ENCODE results near the gene UQCC2. TPM values are rescaled to one million over a fixed set of nuclear protein-coding genes. Genes with fewer than 3 reads are reported as not detected.

The UQCC2 gene
- 45.2 TPM for polyA plus RNA-seq

DNA sequence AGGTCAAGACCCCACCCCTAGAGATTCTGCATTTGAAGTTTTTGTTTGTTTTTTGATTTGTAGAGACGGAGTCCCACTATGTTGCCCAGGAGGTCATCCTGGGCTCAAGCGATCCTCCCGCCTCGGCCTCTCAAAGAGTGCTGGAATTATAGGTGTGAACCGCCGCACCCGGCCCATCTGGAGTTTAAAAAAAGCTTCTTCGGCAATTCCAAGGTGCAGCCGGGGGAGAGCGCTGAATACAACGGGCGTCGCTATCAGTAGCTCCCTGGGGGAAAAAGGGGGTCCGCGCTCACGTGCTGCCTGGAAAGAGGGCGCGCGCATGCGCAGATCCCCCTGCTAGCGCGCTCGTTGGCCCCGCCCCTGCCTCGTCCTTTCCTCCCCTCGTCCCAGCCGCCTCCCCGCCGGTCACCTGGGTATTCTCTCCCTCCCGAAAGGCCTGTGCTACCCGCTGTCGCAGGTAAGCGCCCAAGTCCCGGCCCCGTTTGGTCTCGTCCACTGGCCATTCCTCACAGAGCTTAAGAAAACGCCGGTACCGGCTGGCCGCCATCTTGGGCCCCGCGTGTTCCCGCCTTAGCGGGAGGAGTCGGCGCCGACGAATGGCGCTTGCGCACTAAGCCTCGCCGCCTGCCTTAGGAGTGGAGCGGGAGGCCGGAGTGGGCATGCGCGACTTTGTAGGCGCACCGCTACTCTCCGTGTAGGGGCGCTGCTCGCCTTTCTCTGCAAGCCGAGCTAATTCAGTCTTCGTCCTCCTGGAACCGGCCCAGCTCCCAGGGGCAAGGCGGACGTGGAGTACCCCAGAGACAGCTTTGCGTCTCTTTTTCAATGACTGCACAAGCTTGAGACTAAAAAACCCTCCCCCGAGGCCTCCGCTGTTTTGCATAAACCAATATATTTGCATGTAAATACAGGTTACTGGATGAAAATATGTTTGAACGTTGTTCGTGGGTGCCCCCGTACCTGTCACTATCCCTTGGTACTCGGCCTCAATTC lies at the start of gene UQCC2:
Gene UQCC2 (minus strand): TSS at position 561 of the 990 bp plus-strand sequence. CDS start 14 bp downstream, at position 547.
- H3K9me3 Mint-ChIP-seq: no peaks in the 10 kb centered on the region
- H3K4me3 Mint-ChIP-seq: peak within 1 kb of the TSS; percentile 96 to 100 (median 100)
- peak within 1 kb of the TSS; percentile 98 to 99 (median 99) for H3K27ac Mint-ChIP-seq
- peaks cover 5% of the 10 kb centered on the region for H3K36me3 Mint-ChIP-seq
- no peaks in the 10 kb centered on the region for H3K27me3 Mint-ChIP-seq
- H3K4me1 Mint-ChIP-seq: peaks cover 21 to 27% (median 26%) of the 10 kb centered on the region in 3 donors

DNA sequence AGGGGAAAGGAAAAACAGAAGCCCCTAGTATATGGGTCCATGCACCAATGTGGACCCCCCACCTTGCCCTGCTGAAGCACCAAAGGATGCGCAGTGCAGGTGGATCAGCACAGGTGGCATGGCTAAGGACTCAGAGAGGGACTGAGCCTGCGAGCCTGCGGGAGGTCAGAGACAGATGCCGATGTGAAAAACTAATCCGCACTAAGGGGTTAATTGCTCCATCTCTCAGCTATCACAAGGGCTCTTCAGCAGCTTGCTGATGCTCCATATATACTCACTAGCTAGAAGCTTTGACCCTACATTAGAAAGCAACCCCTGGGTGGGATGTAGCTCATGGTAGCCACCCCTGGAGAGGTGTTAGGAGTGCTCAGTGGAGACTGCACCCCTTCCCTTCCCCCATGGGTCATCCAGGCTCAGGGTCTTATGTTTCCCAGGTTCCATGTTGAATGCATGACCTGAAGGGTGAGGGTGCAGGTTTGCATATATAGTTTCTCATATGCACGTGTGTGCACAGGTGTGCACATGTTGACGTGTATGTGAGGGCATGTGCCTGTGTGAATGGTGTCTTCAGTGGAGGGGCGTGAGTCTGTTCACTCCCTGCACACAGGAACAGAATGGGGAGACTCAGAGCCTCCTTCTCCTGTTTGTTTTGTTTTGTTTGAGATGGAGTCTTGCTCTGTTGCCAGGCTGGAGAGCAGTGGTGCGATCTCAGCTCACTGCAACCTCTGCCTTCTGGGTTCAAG lies 48.6 kb upstream of the UQCC2 start:
- Mint-ChIP-seq H3K36me3 (no peaks in the 10 kb centered on the region), H3K27ac (no peak overlapping the region), H3K4me3 (no peak overlapping the region)

DNA sequence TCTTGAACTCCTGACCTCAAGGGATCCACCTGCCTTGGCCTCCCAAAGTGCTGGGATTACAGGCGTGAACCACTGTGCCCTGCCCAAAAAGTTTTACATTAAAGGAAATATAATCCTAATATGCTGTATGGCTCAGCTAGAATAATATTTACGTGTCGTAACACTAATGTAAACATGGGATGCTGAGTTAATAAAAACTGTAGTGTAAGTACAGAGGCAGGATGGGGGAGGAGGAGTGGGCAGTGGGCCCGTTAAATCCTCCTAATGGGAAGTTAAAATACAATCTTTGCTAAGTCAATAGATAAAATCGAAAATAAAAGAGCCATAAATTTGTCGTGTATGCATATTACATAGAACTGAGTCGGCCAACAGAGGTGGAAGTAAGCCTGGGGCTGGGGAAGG lies 47.3 kb upstream of the UQCC2 start:
- Mint-ChIP-seq H3K9me3 (no peaks in the 10 kb centered on the region), H3K27ac (no peak overlapping the region), H3K4me1 (peaks cover 0 to 8% (median 6%) of the 10 kb centered on the region in 3 donors), H3K27me3 (peaks cover 11% of the 10 kb centered on the region), H3K4me3 (peak overlapping the region in 1 of 4 donors; percentile 51), H3K36me3 (no peaks in the 10 kb centered on the region)

More for the DNA sequence above, 48.6 kb upstream of the UQCC2 start:
- peaks cover 0 to 7% (median 6%) of the 10 kb centered on the region in 3 donors for H3K4me1 Mint-ChIP-seq
- H3K9me3 Mint-ChIP-seq: no peaks in the 10 kb centered on the region
- peaks cover 11% of the 10 kb centered on the region for H3K27me3 Mint-ChIP-seq

DNA sequence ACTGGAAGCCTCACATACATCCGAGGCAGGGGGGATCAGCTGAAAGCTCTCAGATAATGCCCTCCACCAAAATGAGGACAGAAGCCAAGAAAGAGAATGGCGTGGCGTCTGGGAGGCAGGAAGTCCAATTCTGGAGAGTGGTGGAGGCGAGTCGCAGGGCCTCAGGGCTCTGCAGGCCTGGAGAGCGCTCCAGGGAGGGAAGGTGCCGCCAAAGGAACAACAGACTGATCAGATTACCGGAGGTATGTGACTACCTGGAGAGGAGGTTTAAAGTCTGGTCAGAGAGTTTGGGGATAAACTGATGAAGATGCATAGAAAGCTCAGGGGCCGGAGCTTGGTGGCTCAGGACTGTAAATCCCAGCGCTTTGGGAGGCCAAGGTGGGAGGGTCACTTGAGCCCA lies 46.4 kb upstream of the UQCC2 start:
- Mint-ChIP-seq H3K36me3 (no peaks in the 10 kb centered on the region), H3K27ac (no peak overlapping the region), H3K27me3 (peaks cover 12% of the 10 kb centered on the region), H3K4me1 (peaks cover 0 to 8% (median 6%) of the 10 kb centered on the region in 3 donors), H3K9me3 (no peaks in the 10 kb centered on the region), H3K4me3 (no peak overlapping the region)

DNA sequence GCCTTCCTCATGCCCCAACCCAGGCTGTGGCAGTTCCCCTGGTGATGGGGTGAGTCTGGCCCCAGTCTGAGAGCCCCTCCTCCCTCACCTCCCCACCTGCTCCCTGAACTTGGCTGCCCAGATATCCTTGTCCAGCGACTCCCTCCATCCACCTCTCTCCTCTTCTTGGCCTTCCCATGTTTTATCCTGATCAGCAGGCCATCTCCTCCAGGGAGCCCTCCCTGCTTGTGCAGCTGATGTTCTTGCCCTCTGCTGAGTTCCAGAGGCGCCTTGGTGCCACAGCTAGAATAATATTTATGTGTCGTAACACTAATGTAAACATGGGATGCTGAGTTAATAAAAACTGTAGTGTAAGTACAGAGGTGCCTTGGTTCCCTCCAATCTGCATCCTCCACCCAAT lies 45.6 kb upstream of the UQCC2 start:
- no peak overlapping the region for H3K27ac Mint-ChIP-seq
- no peaks in the 10 kb centered on the region for H3K9me3 Mint-ChIP-seq
- H3K4me1 Mint-ChIP-seq: peaks cover 0 to 8% (median 5%) of the 10 kb centered on the region in 3 donors
- no peaks in the 10 kb centered on the region for H3K36me3 Mint-ChIP-seq
- H3K27me3 Mint-ChIP-seq: peaks cover 12% of the 10 kb centered on the region
- H3K4me3 Mint-ChIP-seq: no peak overlapping the region

GRCh38 chr6:33756211-33756954 lies 44.9 kb upstream of the UQCC2 start:
- peaks cover 12% of the 10 kb centered on the region for H3K27me3 Mint-ChIP-seq
- H3K36me3 Mint-ChIP-seq: no peaks in the 10 kb centered on the region
- peaks cover 0 to 8% (median 5%) of the 10 kb centered on the region in 3 donors for H3K4me1 Mint-ChIP-seq
- H3K9me3 Mint-ChIP-seq: no peaks in the 10 kb centered on the region
- H3K4me3 Mint-ChIP-seq: peak overlapping the region in 1 of 4 donors; percentile 52
- peak overlapping the region in 1 of 3 donors; percentile 50 for H3K27ac Mint-ChIP-seq

GRCh38 chr6:33755070-33755869 lies 43.8 kb upstream of the UQCC2 start:
- Mint-ChIP-seq H3K4me1 (peaks cover 0 to 8% (median 5%) of the 10 kb centered on the region in 3 donors), H3K27ac (no peak overlapping the region), H3K4me3 (peak overlapping the region in 1 of 4 donors; percentile 37), H3K9me3 (no peaks in the 10 kb centered on the region), H3K36me3 (no peaks in the 10 kb centered on the region), H3K27me3 (peaks cover 6% of the 10 kb centered on the region)

- Mint-ChIP-seq H3K36me3 (no peaks in the 10 kb centered on the region), H3K4me3 (no peak overlapping the region), H3K27me3 (peaks cover 8% of the 10 kb centered on the region), H3K4me1 (peaks cover 0 to 8% (median 5%) of the 10 kb centered on the region in 3 donors), H3K9me3 (no peaks in the 10 kb centered on the region), H3K27ac (no peak overlapping the region)
Observed at GRCh38 chr6:33754222-33754621, 42.7 kb upstream of the UQCC2 start.

GRCh38 chr6:33752646-33753015 lies 41.1 kb upstream of the UQCC2 start:
- Mint-ChIP-seq H3K4me3 (no peak overlapping the region), H3K4me1 (peaks cover 0 to 8% (median 5%) of the 10 kb centered on the region in 3 donors), H3K9me3 (no peaks in the 10 kb centered on the region), H3K27me3 (peaks cover 9% of the 10 kb centered on the region), H3K36me3 (no peaks in the 10 kb centered on the region), H3K27ac (no peak overlapping the region)

DNA sequence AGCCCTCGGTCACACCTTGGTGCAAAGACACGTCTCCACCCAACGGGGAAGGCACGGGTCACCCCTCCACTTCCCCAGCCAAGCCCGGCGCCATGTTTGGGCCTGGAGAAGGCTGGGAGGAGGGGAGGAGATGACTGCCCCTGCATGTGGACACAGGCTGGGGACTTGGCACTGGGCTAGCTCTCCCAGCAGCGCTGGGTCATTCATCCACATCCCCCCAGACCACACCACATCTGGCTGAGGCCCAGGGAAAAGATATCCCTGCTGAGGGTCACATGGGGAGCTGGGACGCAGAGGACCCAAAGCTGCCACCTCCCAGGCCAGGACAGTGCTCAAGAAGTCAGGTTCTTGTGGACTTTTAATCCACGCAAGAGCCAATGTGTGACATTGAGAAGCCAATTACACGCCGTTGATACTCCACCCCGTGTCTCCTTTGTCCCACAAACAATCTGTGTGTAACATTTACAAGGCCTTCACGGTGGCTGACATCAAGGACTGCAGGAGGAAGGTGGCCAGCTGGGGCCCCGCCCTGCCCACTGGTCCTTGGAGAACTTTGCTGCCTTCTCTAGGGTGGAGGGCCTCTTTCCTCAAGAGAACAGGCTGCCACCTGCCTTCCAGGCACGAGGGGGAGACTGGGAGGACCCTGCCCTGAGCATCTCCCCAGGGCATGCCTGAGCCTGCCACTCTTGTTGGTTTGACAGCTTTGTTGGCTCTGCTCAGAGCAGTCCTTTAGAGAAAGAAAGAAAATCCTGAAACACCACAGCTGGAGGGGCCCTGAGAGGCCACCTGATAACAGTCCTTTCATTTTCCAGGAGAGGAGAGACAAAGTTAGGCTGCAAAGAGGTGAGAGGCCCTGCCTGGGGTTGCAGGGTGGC lies 40.5 kb upstream of the UQCC2 start:
- H3K9me3 Mint-ChIP-seq: no peaks in the 10 kb centered on the region
- no peak overlapping the region for H3K27ac Mint-ChIP-seq
- H3K27me3 Mint-ChIP-seq: peaks cover 11% of the 10 kb centered on the region
- H3K4me3 Mint-ChIP-seq: no peak overlapping the region
- H3K4me1 Mint-ChIP-seq: peaks cover 0 to 8% (median 4%) of the 10 kb centered on the region in 3 donors
- no peaks in the 10 kb centered on the region for H3K36me3 Mint-ChIP-seq

DNA sequence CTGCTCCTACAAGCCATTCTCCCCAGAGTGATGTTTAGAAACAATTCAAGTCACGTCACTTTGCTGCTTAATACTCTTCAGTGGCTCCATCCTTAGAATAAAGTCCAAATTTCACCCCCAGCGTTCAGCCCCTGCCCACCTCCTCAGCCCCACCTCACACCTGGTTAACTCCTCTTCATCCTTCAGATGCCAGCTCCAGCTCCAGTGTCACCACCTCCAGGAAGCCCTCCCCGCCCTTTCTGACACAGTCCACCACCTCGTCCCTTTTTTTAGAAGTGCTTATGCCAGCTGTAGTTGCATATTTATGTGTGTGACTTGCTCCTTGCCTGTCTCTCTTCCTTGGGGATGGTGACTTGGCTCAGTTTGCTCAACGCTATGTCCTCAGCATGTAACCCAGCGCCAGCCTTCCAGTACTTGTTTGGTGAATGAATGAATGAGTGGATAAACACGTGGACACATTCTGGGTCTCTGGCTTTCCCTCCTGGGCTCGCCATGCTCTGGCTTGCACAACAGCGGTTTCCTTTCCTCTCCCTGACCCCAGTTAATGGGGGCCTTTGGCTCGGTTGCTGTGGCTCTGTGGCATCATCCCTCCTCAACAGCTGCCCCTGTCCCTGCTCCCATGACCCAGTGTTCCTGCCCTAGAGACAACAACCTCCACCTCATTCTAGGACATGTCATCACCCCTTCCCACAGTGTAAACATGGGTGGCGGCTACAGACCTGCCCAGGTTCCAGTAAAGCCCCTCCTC lies 38.9 kb upstream of the UQCC2 start:
- Mint-ChIP-seq H3K9me3 (no peaks in the 10 kb centered on the region), H3K27me3 (peaks cover 11% of the 10 kb centered on the region), H3K27ac (no peak overlapping the region), H3K4me3 (no peak overlapping the region), H3K36me3 (no peaks in the 10 kb centered on the region), H3K4me1 (peaks cover 0 to 4% (median 0%) of the 10 kb centered on the region in 3 donors)

DNA sequence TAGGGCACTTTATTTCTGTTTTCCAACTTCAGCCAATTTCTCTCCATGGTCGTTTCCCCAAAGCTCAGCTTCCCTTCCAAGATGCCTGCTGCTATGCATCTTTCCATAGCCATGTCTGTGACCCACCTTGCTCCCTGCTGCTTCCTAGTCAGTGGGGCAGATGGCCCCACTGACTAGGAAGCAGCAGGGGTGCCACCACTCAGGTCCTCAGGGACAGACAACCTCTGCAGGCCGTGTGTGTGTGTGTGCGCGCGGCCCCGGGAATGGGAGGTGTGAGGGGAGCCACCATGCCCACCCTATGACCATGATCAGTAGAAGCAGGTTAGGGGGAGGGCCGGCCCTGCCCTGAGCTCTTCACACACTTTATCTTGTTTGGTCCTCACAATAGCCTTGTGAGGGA lies 37.9 kb upstream of the UQCC2 start:
- H3K4me1 Mint-ChIP-seq: peaks cover 0 to 2% (median under 1%) of the 10 kb centered on the region in 3 donors

GRCh38 chr6:33748841-33749240 lies 37.3 kb upstream of the UQCC2 start:
- Mint-ChIP-seq H3K27me3 (peaks cover 8% of the 10 kb centered on the region), H3K4me1 (peaks cover 0 to 4% (median 3%) of the 10 kb centered on the region in 3 donors), H3K27ac (no peak overlapping the region), H3K36me3 (no peaks in the 10 kb centered on the region), H3K4me3 (no peak overlapping the region), H3K9me3 (no peaks in the 10 kb centered on the region)

More for the DNA sequence above, 37.9 kb upstream of the UQCC2 start:
- H3K27ac Mint-ChIP-seq: no peak overlapping the region
- H3K36me3 Mint-ChIP-seq: no peaks in the 10 kb centered on the region
- peaks cover 7% of the 10 kb centered on the region for H3K27me3 Mint-ChIP-seq
- no peak overlapping the region for H3K4me3 Mint-ChIP-seq
- H3K9me3 Mint-ChIP-seq: no peaks in the 10 kb centered on the region

Measured in IgD-negative memory B cell (primary cell).